Cardiac muscle cell (in vitro differentiated cells and primary cell): ENCODE results near the gene ITGA3. TPM values are rescaled to one million over a fixed set of nuclear protein-coding genes. Genes with fewer than 3 reads are reported as not detected.
"Not testable (repeated sequence)": the region's sequence is repeated elsewhere in the genome, so short reads cannot be mapped to it uniquely, and the experiment has no call there.

Experiments used
- DNase-seq, 2 donors: peaks; one replicate each; pipeline versions ENCODE4 v3.0.0 to v3.0.0-alpha.2; 2010 to 2017; ENCODE audit warnings: low read depth in 1 of 2, low spot score in 1 of 2
- H3K27ac ChIP-seq: fragments of 200-600 bp; sonication (generic); 2 replicates; pipeline ENCODE4 v1.5.1; 2016
- H3K27me3 ChIP-seq: fragments of 200-600 bp; sonication (generic); 2 replicates; pipeline ENCODE4 v1.6.0; 2016; ENCODE audit warnings: control low read depth
- H3K36me3 ChIP-seq: fragments of 200-600 bp; sonication (generic); 2 replicates; pipeline ENCODE4 v1.5.1; 2016; ENCODE audit warnings: control low read depth
- H3K4me1 ChIP-seq: fragments of 200-600 bp; sonication (generic); 2 replicates; pipeline ENCODE4 v1.8.1; 2017; ENCODE audit warnings: low read depth, mild to moderate bottlenecking, mixed run types
- H3K4me3 ChIP-seq: fragments of 200-600 bp; sonication (generic); 2 replicates; pipeline ENCODE4 v1.5.1; 2016; ENCODE audit warnings: mild to moderate bottlenecking
- H3K9me3 ChIP-seq: fragments of 200-600 bp; sonication (generic); 2 replicates; pipeline ENCODE4 v1.5.1; 2017; ENCODE audit warnings: low read depth, mild to moderate bottlenecking, control low read depth
- CTCF ChIP-seq: IDR thresholded peaks from 2 replicates; pipeline ENCODE4 v1.5.1; 2012; ENCODE audit warnings: low read depth, mild to moderate bottlenecking, low read length
- polyA plus RNA-seq: library from polyadenylated mRNA; unstranded; fragments of >200 nt; fragmentation: Nextera tagmentation; extraction: Ambion mirVana; gene quantifications from 2 replicates; pipeline ENCODE4 v1.2.1, GENCODE V29; 2016
- total RNA-seq: library from RNA; depleted of rRNA; stranded (reverse); fragments of >200 nt; gene quantifications from 2 replicates; pipeline ENCODE4 v1.2.3, GENCODE V29; 2016

ITGA3 gene
- total and polyA plus RNA-seq, 2 experiments from 2014 or later, result 20.5 to 41.9 TPM

- DNase-seq, result no peak
Observed at GRCh38 chr17:50035945-50036344, 20.0 kb upstream of the ITGA3 start.

GRCh38 chr17:50036455-50037261 is 19.3 kb upstream of the ITGA3 start:
- no peaks in the 10 kb centered on the region for H3K36me3 ChIP-seq
- H3K27ac ChIP-seq, result no peak overlapping the region
- no peak for DNase-seq
- no peak for TF ChIP-seq CTCF
- no peaks in the 10 kb centered on the region for H3K27me3 ChIP-seq
- no peaks in the 10 kb centered on the region for H3K9me3 ChIP-seq
- H3K4me3 ChIP-seq, result no peak overlapping the region
- H3K4me1 ChIP-seq, result peaks cover 16% of the 10 kb centered on the region

More at GRCh38 chr17:50035945-50036344, 20.0 kb upstream of the ITGA3 start:
- no peaks in the 10 kb centered on the region for H3K36me3 ChIP-seq
- peaks cover 16% of the 10 kb centered on the region for H3K4me1 ChIP-seq
- H3K27ac ChIP-seq, result no peak overlapping the region
- H3K9me3 ChIP-seq, result no peaks in the 10 kb centered on the region
- no peak for TF ChIP-seq CTCF
- H3K27me3 ChIP-seq, result no peaks in the 10 kb centered on the region
- no peak overlapping the region for H3K4me3 ChIP-seq

GRCh38 chr17:50037321-50038107 is 18.4 kb upstream of the ITGA3 start:
- TF ChIP-seq CTCF, result no peak
- no peak overlapping the region for H3K4me3 ChIP-seq
- peaks cover 16% of the 10 kb centered on the region for H3K4me1 ChIP-seq
- DNase-seq, result peak in 1 of 2 donors; percentile 91
- H3K9me3 ChIP-seq, result no peaks in the 10 kb centered on the region
- H3K27ac ChIP-seq, result no peak overlapping the region
- no peaks in the 10 kb centered on the region for H3K27me3 ChIP-seq
- H3K36me3 ChIP-seq, result no peaks in the 10 kb centered on the region

DNA sequence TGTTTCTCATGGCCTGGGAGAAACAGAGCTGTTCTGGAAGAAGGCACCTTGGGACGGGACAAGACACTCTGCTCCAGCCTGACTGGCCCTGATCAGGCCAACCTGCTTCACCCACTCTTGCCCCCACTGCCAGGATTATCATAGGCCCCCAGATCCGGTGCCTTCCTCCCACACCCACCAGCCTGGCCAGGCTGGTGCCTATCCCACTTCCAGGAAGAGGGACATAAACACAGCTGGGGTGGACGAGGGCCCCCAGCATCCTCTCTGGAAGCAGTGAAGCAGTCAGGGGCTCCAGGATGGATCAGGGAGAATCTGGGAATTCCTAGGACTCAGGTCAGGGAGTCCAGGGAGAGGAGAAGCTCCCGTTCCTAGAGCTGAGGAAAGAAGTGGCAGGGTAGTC is 16.9 kb upstream of the ITGA3 start:
- Histone ChIP-seq H3K4me1 (peaks cover 16% of the 10 kb centered on the region), H3K9me3 (no peaks in the 10 kb centered on the region), H3K27ac (no peak overlapping the region), H3K36me3 (no peaks in the 10 kb centered on the region), H3K4me3 (no peak overlapping the region), H3K27me3 (no peaks in the 10 kb centered on the region)
- no peak for TF ChIP-seq CTCF
- DNase-seq, result no peak

DNA sequence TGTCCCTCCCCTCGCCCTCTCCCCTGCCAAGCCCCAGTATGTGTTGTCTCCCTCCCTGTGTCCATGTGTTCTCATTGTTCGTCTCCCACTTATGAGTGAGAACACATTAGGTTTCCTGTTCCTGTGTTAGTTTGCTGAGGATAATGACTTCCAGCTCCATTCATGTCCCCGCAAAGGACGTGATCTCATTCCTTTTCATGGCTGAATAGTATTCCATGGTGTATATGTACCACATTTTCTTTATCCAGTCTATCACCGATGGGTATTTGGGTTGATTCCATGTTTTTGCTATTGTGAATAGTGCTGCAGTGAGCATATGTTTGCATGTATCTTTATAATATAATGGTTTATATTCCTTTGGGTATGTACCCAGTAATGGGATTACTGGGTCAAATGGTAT is 15.4 kb upstream of the ITGA3 start:
- H3K27me3 ChIP-seq, H3K9me3 ChIP-seq, DNase-seq, H3K4me1 ChIP-seq, H3K4me3 ChIP-seq, H3K27ac ChIP-seq, H3K36me3 ChIP-seq: not testable (repeated sequence)

DNA sequence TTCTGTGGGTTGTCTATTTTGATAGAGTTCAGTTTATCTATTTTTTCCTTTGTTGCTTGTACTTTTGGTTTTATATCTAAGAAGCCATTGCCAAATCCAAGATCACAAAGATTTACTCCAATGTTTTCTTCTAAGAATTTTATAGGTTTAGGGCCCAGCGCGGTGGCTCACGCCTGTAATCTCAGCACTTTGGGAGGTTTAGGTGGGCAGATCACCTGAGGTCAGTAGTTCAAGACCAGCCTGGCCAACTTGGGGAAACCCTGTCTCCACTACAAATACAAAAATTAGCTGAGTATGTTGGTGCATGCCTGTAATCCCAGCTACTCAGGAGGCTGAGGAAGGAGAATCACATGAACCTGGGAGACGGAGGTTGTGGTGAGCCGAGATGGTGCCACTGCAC is 13.7 kb upstream of the ITGA3 start:
- no peaks in the 10 kb centered on the region for H3K36me3 ChIP-seq
- no peak overlapping the region for H3K4me3 ChIP-seq
- H3K4me1 ChIP-seq, result no peaks in the 10 kb centered on the region
- no peaks in the 10 kb centered on the region for H3K27me3 ChIP-seq
- no peak for DNase-seq
- no peak overlapping the region for H3K27ac ChIP-seq
- no peak for TF ChIP-seq CTCF
- no peaks in the 10 kb centered on the region for H3K9me3 ChIP-seq
